GM10248 (cell line): ENCODE data around the gene ST6GALNAC1.

Source experiments
- CTCF ChIA-PET: fragments of 300-600 bp; sonication (Branson Sonifier 250); formaldehyde crosslinking; extraction: SDS; loops from one replicate; lab custom pipeline; 2021; ENCODE audit warnings: antibody characterized with exemption; lab: Yijun Ruan, JAX
- POLR2A ChIA-PET: fragments of 350-650 bp; sonication (Branson Sonifier 250); formaldehyde crosslinking; extraction: SDS; loops from one replicate; lab custom pipeline; 2020; ENCODE audit warnings: antibody characterized with exemption; lab: Yijun Ruan, JAX
- DNase-seq: peaks from one replicate; pipeline ENCODE4 v3.0.0; 2012; ENCODE audit errors: extremely low spot score
- CTCF ChIP-seq: IDR thresholded peaks from 2 replicates; pipeline ENCODE4 v1.5.1; 2012; ENCODE audit warnings: mild to moderate bottlenecking, low read depth; ENCODE audit errors: extremely low read depth, missing control alignments, control extremely low read depth

Gene ST6GALNAC1

GRCh38 chr17:76687298-76688164 is 44.0 kb upstream of the ST6GALNAC1 start:
- POLR2A ChIA-PET: no interaction called here
- CTCF ChIA-PET: interaction anchor here (0.9 to 1.2 kb wide), 2 partner anchors 10 to 63 kb away, joined by 3 read pairs; no protein-coding TSS in a partner anchor
- no peak for TF ChIP-seq CTCF

GRCh38 chr17:76686538-76687297 is 43.2 kb upstream of the ST6GALNAC1 start:
- CTCF ChIA-PET: interaction anchor here (0.9 to 1.7 kb wide), 3 partner anchors 10 to 62 kb away, joined by 3 to 4 read pairs (median 3); no protein-coding TSS in a partner anchor
- no peak for TF ChIP-seq CTCF
- no peak for DNase-seq
- POLR2A ChIA-PET: no interaction called here

More at GRCh38 chr17:76687298-76688164, 44.0 kb upstream of the ST6GALNAC1 start:
- no peak for DNase-seq

GRCh38 chr17:76685846-76686245 is 42.3 kb upstream of the ST6GALNAC1 start:
- CTCF ChIA-PET: interaction anchor here (0.9 to 1.7 kb wide), 3 partner anchors 12 to 129 kb away, joined by 3 to 4 read pairs (median 3); no protein-coding TSS in a partner anchor
- no peak for TF ChIP-seq CTCF
- POLR2A ChIA-PET: no interaction called here
- DNase-seq: no peak

GRCh38 chr17:76685366-76685765 is 41.8 kb upstream of the ST6GALNAC1 start:
- ChIA-PET CTCF (interaction anchor here (0.9 to 1.7 kb wide), 5 partner anchors 12 to 128 kb away, joined by 3 to 4 read pairs (median 3); no protein-coding TSS in a partner anchor), POLR2A (no interaction called here)
- no peak for TF ChIP-seq CTCF
- no peak for DNase-seq

GRCh38 chr17:76684756-76685155 is 41.2 kb upstream of the ST6GALNAC1 start:
- TF ChIP-seq CTCF: no peak
- DNase-seq: no peak
- POLR2A ChIA-PET: no interaction called here
- CTCF ChIA-PET: interaction anchor here (0.9 to 1.3 kb wide), 5 partner anchors 11 to 162 kb away, joined by 3 to 4 read pairs (median 3); no protein-coding TSS in a partner anchor

- POLR2A ChIA-PET: no interaction called here
- TF ChIP-seq CTCF: no peak
- CTCF ChIA-PET: interaction anchor here (1.0 to 1.4 kb wide), 4 partner anchors 11 to 161 kb away, joined by 3 to 6 read pairs (median 4); no protein-coding TSS in a partner anchor
- no peak for DNase-seq
Observed at GRCh38 chr17:76683921-76684745, 40.6 kb upstream of the ST6GALNAC1 start.
